Keratinocyte (primary cell): ENCODE measurements around the gene NRDC. TPM values are rescaled to one million over a fixed set of nuclear protein-coding genes. Genes with fewer than 3 reads are reported as not detected.

Experiments used
- DNase-seq: peaks from one replicate; pipeline ENCODE4 v3.0.0-alpha.2; 2011; ENCODE audit warnings: low read depth, missing footprints, low spot score
- FAIRE-seq: peaks from 2 replicates; lab custom pipeline; 2011; peaks lifted over from hg19 to GRCh38; lab: Jason Lieb, UNC
- H2AFZ ChIP-seq: 2 replicates; pipeline ENCODE4 v1.6.0; 2012; ENCODE audit warnings: low read length, control low read depth, inconsistent platforms; ENCODE audit not compliant: control insufficient read depth
- H3K27ac ChIP-seq: 2 replicates; pipeline ENCODE4 v1.5.1; 2011; ENCODE audit warnings: low read length; ENCODE audit not compliant: control insufficient read depth, insufficient read depth
- H3K27me3 ChIP-seq: 3 replicates; pipeline ENCODE4 v1.6.0; 2011; ENCODE audit warnings: low read length; ENCODE audit not compliant: control insufficient read depth, insufficient read depth; ENCODE audit errors: extremely low read depth
- H3K36me3 ChIP-seq, 2 experiments: 2 replicates in 1 of 2; 3 replicates in 1 of 2; pipeline ENCODE4 v1.5.1; 2011; ENCODE audit warnings: low read length in 2 of 2, mild to moderate bottlenecking in 1 of 2; ENCODE audit not compliant: control insufficient read depth in 2 of 2, insufficient read depth in 2 of 2; ENCODE audit errors: extremely low read depth in 1 of 2
- H3K4me1 ChIP-seq: 3 replicates; pipeline ENCODE4 v1.5.1; 2011; ENCODE audit warnings: low read length; ENCODE audit not compliant: control insufficient read depth, insufficient read depth; ENCODE audit errors: extremely low read depth
- H3K4me2 ChIP-seq: 3 replicates; pipeline ENCODE4 v1.6.0; 2011; ENCODE audit warnings: low read depth, low read length; ENCODE audit not compliant: control insufficient read depth, insufficient read depth; ENCODE audit errors: extremely low read depth
- H3K4me3 ChIP-seq, 3 experiments: fragments of 200-600 bp in 1 of 3; sonication (generic) in 1 of 3; 2 replicates in 2 of 3; 3 replicates in 1 of 3; pipeline ENCODE4 v1.5.1; 2011 to 2016; ENCODE audit warnings: low read length in 3 of 3, mild to moderate bottlenecking in 3 of 3, control low read depth in 2 of 3, inconsistent platforms in 1 of 3, low read depth in 1 of 3, mixed read lengths in 1 of 3, mixed run types in 1 of 3, moderate library complexity in 1 of 3; ENCODE audit not compliant: control insufficient read depth in 2 of 3, insufficient read depth in 2 of 3; ENCODE audit errors: extremely low read depth in 1 of 3
- H3K79me2 ChIP-seq: 2 replicates; pipeline ENCODE4 v1.6.0; 2012; ENCODE audit warnings: low read length; ENCODE audit not compliant: control insufficient read depth, insufficient read depth
- H3K9ac ChIP-seq: 3 replicates; pipeline ENCODE4 v1.6.0; 2011; ENCODE audit warnings: low read length; ENCODE audit not compliant: control insufficient read depth, insufficient read depth; ENCODE audit errors: extremely low read depth
- H3K9me1 ChIP-seq: 3 replicates; pipeline ENCODE4 v1.6.0; 2011; ENCODE audit warnings: low read length; ENCODE audit not compliant: control insufficient read depth, insufficient read depth; ENCODE audit errors: extremely low read depth
- H3K9me3 ChIP-seq: 2 replicates; pipeline ENCODE4 v1.5.1; 2012; ENCODE audit warnings: low read depth, low read length; ENCODE audit not compliant: control insufficient read depth
- H4K20me1 ChIP-seq: 3 replicates; pipeline ENCODE4 v1.6.0; 2011; ENCODE audit warnings: low read length; ENCODE audit not compliant: control insufficient read depth, insufficient read depth; ENCODE audit errors: extremely low read depth
- EZH2 ChIP-seq: IDR thresholded peaks from one replicate; pipeline ENCODE4 v1.6.1; 2012; ENCODE audit warnings: inconsistent platforms, mild to moderate bottlenecking, low read length, moderate library complexity
- dilution Hi-C: fragments of 300-500 bp; cut with MboI; formaldehyde crosslinking; loops from one replicate; pipeline ENCODE4 v1.7.0; 2020; ENCODE audit warnings: low sequenced_read_pairs; ENCODE audit not compliant: extremely low pct_ligation_motif_present
- polyA plus RNA-seq, 5 experiments: library from polyadenylated mRNA; depleted of rRNA in 3 of 5; stranded (reverse) in 3 of 5; stranded (forward) in 1 of 5; unstranded in 1 of 5; fragments of >200 nt; gene quantifications; 1 replicate in 1 of 5; 2 replicates in 3 of 5; 3 replicates in 1 of 5; pipeline versions ENCODE4 v1.2.1 to v1.2.3, GENCODE V29; 2011 to 2012; ENCODE audit warnings: missing spikeins in 2 of 5, low read depth in 1 of 5, low replicate concordance in 1 of 5
- TF ChIP-seq, protein P1 (sequence below), 3 experiments: IDR thresholded peaks in 1 of 3; conservative IDR thresholded peaks in 1 of 3; optimal IDR thresholded peaks in 1 of 3; 2 replicates in 2 of 3; 3 replicates in 1 of 3; pipeline versions ENCODE3 to v1.5.1; 2011; ENCODE audit warnings: low read length in 3 of 3, mild to moderate bottlenecking in 3 of 3, moderate library complexity in 2 of 3, control low read depth in 1 of 3, inconsistent platforms in 1 of 3; ENCODE audit not compliant: insufficient read depth in 2 of 3; ENCODE audit errors: extremely low read depth in 1 of 3

Gene NRDC
- polyA plus RNA-seq, 1 donor (not counting 4 experiments of a cell fraction or from before 2014, with no cell fraction given), result 183 TPM

DNA sequence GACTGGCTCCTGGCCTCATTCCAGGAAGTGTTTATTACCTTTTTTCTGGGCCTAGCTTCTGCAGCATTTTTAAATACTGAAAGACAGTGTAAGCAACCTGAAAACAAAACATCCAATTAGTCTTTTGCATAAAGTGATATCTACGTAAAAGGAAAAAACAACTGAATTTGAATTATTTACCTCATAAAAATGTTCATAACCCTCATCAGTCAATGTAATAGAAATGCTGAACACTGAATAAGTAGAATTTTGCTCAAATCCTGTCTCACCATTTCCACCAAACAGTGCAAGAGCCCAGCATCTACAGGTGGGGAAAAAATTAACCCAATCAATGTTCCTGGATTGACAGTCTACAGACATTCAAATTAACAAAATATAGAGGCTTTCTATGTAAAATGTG lies 64.0 kb downstream of the NRDC start:
- dilution Hi-C loops, result no loop called here
- TF ChIP-seq EZH2, result no peak
- TF ChIP-seq, protein P1, sequence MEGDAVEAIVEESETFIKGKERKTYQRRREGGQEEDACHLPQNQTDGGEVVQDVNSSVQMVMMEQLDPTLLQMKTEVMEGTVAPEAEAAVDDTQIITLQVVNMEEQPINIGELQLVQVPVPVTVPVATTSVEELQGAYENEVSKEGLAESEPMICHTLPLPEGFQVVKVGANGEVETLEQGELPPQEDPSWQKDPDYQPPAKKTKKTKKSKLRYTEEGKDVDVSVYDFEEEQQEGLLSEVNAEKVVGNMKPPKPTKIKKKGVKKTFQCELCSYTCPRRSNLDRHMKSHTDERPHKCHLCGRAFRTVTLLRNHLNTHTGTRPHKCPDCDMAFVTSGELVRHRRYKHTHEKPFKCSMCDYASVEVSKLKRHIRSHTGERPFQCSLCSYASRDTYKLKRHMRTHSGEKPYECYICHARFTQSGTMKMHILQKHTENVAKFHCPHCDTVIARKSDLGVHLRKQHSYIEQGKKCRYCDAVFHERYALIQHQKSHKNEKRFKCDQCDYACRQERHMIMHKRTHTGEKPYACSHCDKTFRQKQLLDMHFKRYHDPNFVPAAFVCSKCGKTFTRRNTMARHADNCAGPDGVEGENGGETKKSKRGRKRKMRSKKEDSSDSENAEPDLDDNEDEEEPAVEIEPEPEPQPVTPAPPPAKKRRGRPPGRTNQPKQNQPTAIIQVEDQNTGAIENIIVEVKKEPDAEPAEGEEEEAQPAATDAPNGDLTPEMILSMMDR (optimal IDR thresholded peaks at IDR 0.05 in 1 of 3, IDR thresholded peaks at IDR 0.05 in 1 of 3, conservative IDR thresholded peaks at IDR 0.05 in 1 of 3; ENCODE audit: extremely low read depth in 1 of 3, insufficient read depth in 2 of 3, low read length in 3 of 3), result no peak
- FAIRE-seq, result no peak

DNA sequence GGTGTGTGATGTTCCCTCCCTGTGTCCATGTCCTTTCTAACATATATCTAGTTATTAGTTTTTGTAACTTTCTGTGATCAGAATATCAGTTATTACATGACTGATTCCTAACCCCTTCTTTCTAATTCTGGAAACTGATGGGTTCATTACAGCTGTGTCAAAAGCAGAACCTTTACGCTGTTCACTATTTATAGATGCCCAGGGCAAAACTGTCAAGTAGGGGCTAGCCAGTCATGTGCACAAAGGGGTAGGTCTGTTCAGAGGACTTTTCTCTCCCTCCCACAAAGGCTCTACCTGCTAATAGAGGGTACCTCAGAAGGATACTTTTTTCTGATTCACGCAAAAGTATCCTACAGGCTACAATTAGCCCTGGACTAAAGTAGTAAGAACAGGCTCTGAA lies 79.2 kb downstream of the NRDC start:
- H4K20me1 ChIP-seq, result no peaks in the 10 kb centered on the region
- dilution Hi-C loops, result no loop called here
- H3K36me3 ChIP-seq, result peaks cover 13 to 29% of the 10 kb centered on the region in 2 experiments
- no peak for TF ChIP-seq EZH2
- TF ChIP-seq, protein P1 (optimal IDR thresholded peaks at IDR 0.05 in 1 of 3, IDR thresholded peaks at IDR 0.05 in 1 of 3, conservative IDR thresholded peaks at IDR 0.05 in 1 of 3; ENCODE audit: extremely low read depth in 1 of 3, insufficient read depth in 2 of 3, low read length in 3 of 3), result no peak
- H2AFZ ChIP-seq, result no peak overlapping the region
- no peak overlapping the region for H3K27ac ChIP-seq
- no peak overlapping the region for H3K4me3 ChIP-seq
- no peak overlapping the region for H3K4me2 ChIP-seq
- no peaks in the 10 kb centered on the region for H3K27me3 ChIP-seq
- H3K9ac ChIP-seq, result no peak overlapping the region
- H3K9me3 ChIP-seq, result no peaks in the 10 kb centered on the region
- DNase-seq (no peak), FAIRE-seq (no peak)
- H3K9me1 ChIP-seq, result no peaks in the 10 kb centered on the region
- no peaks in the 10 kb centered on the region for H3K79me2 ChIP-seq
- no peaks in the 10 kb centered on the region for H3K4me1 ChIP-seq

More for the DNA sequence above, 64.0 kb downstream of the NRDC start:
- Histone ChIP-seq H3K27me3 (no peaks in the 10 kb centered on the region), H3K4me3 (no peak overlapping the region), H3K27ac (no peak overlapping the region), H2AFZ (no peak overlapping the region), H3K9ac (no peak overlapping the region), H4K20me1 (no peaks in the 10 kb centered on the region), H3K36me3 (peaks cover 7 to 9% of the 10 kb centered on the region in 2 experiments), H3K9me1 (no peaks in the 10 kb centered on the region), H3K9me3 (no peaks in the 10 kb centered on the region), H3K4me2 (no peak overlapping the region), H3K79me2 (no peaks in the 10 kb centered on the region), H3K4me1 (no peaks in the 10 kb centered on the region)
- DNase-seq, result no peak
